ENCODE data around the gene C1orf232.

The C1orf232 gene

GRCh38 chr1:26177182-26177684, 8.5 kb upstream of the C1orf232 start, which contains the start of gene CNKSR1:
Gene CNKSR1, plus strand, starts transcription at chr1:26177491. Its CDS starts 57 bp downstream, at chr1:26177548.
- DNase-seq (ENCODE audit: low read depth): no peak

GRCh38 chr1:26175346-26175745, 6.6 kb upstream of the C1orf232 start:
- DNase-seq (ENCODE audit: low read depth): no peak

- DNase-seq (ENCODE audit: low read depth): no peak
These were observed 2.6 kb upstream of the C1orf232 start, which contains the start of gene ZNF593OS for GRCh38 chr1:26171084-26172072. Gene ZNF593OS, minus strand, starts transcription at chr1:26171832. Its CDS starts 171 bp downstream, at chr1:26171661.

- no peak for DNase-seq (ENCODE audit: low read depth)
These were observed 1.7 kb upstream of the C1orf232 start for GRCh38 chr1:26170472-26170821.

- DNase-seq (ENCODE audit: low read depth): peak; percentile 91
These were observed 1.1 kb upstream of the C1orf232 start, which contains the start of gene ZNF593 for GRCh38 chr1:26169669-26170471. Gene ZNF593, plus strand, starts transcription at chr1:26169908. Its CDS starts 76 bp downstream, at chr1:26169984.

- no peak for DNase-seq (ENCODE audit: low read depth)
These were observed 413 bp upstream of the C1orf232 start for GRCh38 chr1:26169198-26169554.

DNA sequence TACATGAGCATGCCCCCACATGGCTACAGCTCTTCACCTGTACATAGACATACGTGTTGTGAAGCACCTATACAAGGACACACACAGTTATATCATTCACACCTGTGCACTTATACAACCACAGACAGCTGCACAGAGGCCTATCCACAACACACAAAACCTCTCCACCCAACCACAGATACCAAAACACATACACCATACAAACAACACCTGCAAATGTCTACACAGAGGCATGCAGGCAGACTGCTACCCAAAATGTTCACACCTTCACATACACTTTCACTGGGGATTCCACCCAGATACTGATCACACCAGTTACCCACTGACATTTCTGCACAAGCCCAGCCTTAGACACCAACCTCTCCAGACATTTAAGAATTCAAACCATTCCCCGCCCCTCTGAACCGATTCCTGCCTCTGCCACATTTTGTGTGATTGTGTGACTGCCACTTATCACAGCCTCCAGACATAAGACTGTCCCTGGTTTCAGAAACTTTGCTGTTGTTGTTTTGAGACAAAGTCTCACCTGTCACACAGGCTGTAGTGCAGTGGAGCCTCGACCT, 2.0 kb downstream of the C1orf232 start:
- no peak for DNase-seq (ENCODE audit: low read depth)

- no peak for DNase-seq (ENCODE audit: low read depth)
These were observed 3.6 kb downstream of the C1orf232 start for GRCh38 chr1:26164861-26165842.

DNA sequence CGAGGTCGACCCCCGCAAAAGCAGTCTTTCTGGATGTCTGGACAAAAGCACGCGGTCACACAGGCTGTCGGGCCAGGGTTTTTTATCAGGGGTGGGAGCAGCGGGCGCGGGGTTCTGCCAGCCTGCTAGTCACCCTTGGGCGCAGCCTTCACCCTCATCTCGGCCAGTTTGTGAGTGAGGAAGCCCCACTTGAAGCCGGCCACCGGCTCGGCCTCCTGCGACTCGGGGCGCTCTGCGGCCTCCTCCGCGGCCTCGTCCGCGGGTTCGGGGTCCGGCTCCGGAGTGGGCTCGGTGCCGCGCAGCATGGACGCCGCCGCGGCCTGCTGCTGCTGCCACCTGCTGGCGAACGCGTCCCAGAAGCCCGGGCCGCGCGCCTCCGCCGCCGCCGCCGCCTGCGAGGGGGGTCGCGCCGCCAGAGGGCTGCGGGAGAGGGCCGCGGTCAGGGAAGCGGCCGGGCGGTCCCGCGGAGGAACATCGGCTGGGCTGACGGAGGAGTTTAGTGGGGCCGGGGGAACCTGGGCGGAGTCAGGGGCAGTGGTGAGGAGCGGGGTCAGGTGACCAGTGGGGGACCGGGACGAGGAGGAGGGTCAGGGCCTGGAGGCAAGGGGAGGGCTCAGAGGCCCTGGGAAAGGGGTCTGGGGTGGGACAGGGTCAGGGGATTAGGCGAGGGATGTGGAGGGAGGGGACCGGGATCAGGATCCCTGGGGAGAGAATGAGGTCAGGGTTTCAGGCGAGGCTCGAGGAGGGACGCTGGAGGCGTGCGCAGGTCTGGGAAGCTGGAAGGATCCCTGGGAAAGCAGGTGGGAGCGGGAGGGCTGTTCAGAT, 4.5 kb downstream of the C1orf232 start:
- DNase-seq (ENCODE audit: low read depth): peak; percentile 22

- no peak for DNase-seq (ENCODE audit: low read depth)
These were observed 5.1 kb downstream of the C1orf232 start for GRCh38 chr1:26163684-26164035.

GRCh38 chr1:26162220-26162709, 6.5 kb downstream of the C1orf232 start:
- no peak for DNase-seq (ENCODE audit: low read depth)

GRCh38 chr1:26161415-26162219, 7.1 kb downstream of the C1orf232 start:
- DNase-seq (ENCODE audit: low read depth): peak; percentile 59

DNA sequence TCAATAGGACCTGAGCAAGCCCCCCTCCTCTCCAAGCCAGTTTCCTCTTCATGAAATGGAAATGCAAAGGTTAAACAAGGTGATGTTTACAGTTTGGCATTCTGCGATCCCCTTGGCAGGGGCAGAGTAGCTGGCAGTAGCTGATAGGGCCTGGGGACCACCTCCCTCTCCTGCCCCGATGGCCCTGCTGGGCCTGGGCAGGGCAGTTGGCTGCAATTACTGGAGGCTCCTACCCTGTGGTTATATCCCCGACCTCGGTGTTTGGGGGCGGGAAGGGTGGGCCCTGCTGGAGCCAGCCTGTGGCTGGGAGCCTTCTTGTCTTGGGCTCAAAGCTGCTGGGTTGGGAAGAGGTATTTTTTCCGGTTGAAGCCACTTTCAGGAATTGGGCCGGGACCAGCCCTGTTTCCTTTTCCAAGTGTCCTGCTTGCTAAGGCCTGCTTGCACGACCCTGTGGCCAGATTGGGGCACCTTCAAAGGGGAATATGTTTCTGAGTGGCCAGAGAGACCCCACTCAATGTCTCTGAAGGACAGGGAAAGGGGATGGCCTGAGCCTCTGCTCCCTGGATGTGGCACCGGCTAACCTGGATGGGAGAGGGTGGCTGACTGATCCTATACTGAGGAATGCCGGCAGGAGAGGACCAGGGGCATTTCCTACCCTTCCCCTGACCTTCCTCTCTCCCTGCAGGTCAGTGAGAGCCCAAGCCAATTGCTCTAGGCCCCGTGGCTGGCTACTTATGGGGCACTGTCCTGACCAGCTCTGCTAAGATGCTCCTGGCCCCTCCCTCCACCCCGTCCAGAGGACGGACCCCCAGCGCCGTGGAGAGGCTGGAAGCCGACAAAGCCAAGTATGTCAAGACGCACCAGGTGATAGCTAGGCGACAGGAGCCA, 8.0 kb downstream of the C1orf232 start:
- DNase-seq (ENCODE audit: low read depth): no peak

- DNase-seq (ENCODE audit: low read depth): no peak
These were observed 9.1 kb downstream of the C1orf232 start for GRCh38 chr1:26159743-26160039.

- peak; percentile 29 for DNase-seq (ENCODE audit: low read depth)
These were observed 9.6 kb downstream of the C1orf232 start, which contains the start of gene FAM110D for GRCh38 chr1:26158908-26159742. Gene FAM110D, plus strand, starts transcription at chr1:26159079. Its CDS starts 2,213 bp downstream, at chr1:26161292.

GRCh38 chr1:26158271-26158907, 10.4 kb downstream of the C1orf232 start:
- no peak for DNase-seq (ENCODE audit: low read depth)

Measured in EH (cell line).